VCaP (cell line): ENCODE measurements around the gene CD37.
A peak's percentile ranks its signal among the peaks of the same experiment; 100 is the strongest.
"Not testable (repeated sequence)": the region's sequence is repeated elsewhere in the genome, so short reads cannot be mapped to it uniquely, and the experiment has no call there.

Experiments
- H3K27ac ChIP-seq: fragments of 450-650 bp; 2 replicates; pipeline ENCODE4 v1.5.1; 2017
- CTCF ChIP-seq: fragments of 450-650 bp; conservative IDR thresholded peaks from 2 replicates; pipeline ENCODE4 v1.5.1; 2017; ENCODE audit warnings: mild to moderate bottlenecking, moderate library complexity

CD37 gene

GRCh38 chr19:49301165-49301865, 33.9 kb upstream of the CD37 start:
- TF ChIP-seq CTCF, result peak; percentile 79
- H3K27ac ChIP-seq, result no peak overlapping the region

- TF ChIP-seq CTCF, result no peak
- H3K27ac ChIP-seq, result no peak overlapping the region
These were observed 33.3 kb upstream of the CD37 start for GRCh38 chr19:49301866-49302252.

GRCh38 chr19:49306734-49307133, 28.5 kb upstream of the CD37 start:
- not testable (repeated sequence) for H3K27ac ChIP-seq
- TF ChIP-seq CTCF, result peak; percentile 26

GRCh38 chr19:49309087-49309486, 26.1 kb upstream of the CD37 start:
- no peak overlapping the region for H3K27ac ChIP-seq
- TF ChIP-seq CTCF, result no peak

GRCh38 chr19:49315111-49315510, 20.1 kb upstream of the CD37 start:
- no peak overlapping the region for H3K27ac ChIP-seq
- TF ChIP-seq CTCF, result no peak

- no peak overlapping the region for H3K27ac ChIP-seq
- TF ChIP-seq CTCF, result no peak
These were observed 18.9 kb upstream of the CD37 start for GRCh38 chr19:49316284-49316683.

- no peak overlapping the region for H3K27ac ChIP-seq
- no peak for TF ChIP-seq CTCF
These were observed 16.9 kb upstream of the CD37 start for GRCh38 chr19:49318296-49318695.
